GM20000 (cell line): Measurements from ENCODE around the gene CPLX3.

ENCODE experiments used
- DNase-seq: peaks from one replicate; pipeline ENCODE4 v3.0.0; 2012; ENCODE audit warnings: low spot score
- CTCF ChIP-seq: IDR thresholded peaks from 2 replicates; pipeline ENCODE4 v1.5.1; 2012; ENCODE audit warnings: mild to moderate bottlenecking, control low read depth; ENCODE audit errors: extremely low read depth, missing control alignments

The CPLX3 gene

GRCh38 chr15:74790080-74790916 is 36.1 kb upstream of the CPLX3 start:
- DNase-seq, result no peak

GRCh38 chr15:74791007-74791406 is 35.4 kb upstream of the CPLX3 start:
- TF ChIP-seq CTCF, result no peak
- DNase-seq, result no peak

More at GRCh38 chr15:74790080-74790916, 36.1 kb upstream of the CPLX3 start:
- no peak for TF ChIP-seq CTCF

- TF ChIP-seq CTCF, result no peak
Measured at GRCh38 chr15:74791667-74792066, 34.8 kb upstream of the CPLX3 start.

GRCh38 chr15:74792227-74793016 is 34.0 kb upstream of the CPLX3 start:
- no peak for DNase-seq
- no peak for TF ChIP-seq CTCF

More at GRCh38 chr15:74791667-74792066, 34.8 kb upstream of the CPLX3 start:
- DNase-seq, result no peak

GRCh38 chr15:74793135-74794028 is 33.0 kb upstream of the CPLX3 start:
- DNase-seq, result no peak
- TF ChIP-seq CTCF, result peak; percentile 55

GRCh38 chr15:74794248-74794969 is 32.0 kb upstream of the CPLX3 start:
- DNase-seq, result no peak
- TF ChIP-seq CTCF, result no peak
